ENCODE data around the gene FAM193B. TPM values are rescaled to one million over a fixed set of nuclear protein-coding genes. Genes with fewer than 3 reads are reported as not detected.
A peak's percentile ranks its signal among the peaks of the same experiment; 100 is the strongest.

Gene FAM193B
- total RNA-seq, 1 donor from 2014 or later, result 79.4 TPM

DNA sequence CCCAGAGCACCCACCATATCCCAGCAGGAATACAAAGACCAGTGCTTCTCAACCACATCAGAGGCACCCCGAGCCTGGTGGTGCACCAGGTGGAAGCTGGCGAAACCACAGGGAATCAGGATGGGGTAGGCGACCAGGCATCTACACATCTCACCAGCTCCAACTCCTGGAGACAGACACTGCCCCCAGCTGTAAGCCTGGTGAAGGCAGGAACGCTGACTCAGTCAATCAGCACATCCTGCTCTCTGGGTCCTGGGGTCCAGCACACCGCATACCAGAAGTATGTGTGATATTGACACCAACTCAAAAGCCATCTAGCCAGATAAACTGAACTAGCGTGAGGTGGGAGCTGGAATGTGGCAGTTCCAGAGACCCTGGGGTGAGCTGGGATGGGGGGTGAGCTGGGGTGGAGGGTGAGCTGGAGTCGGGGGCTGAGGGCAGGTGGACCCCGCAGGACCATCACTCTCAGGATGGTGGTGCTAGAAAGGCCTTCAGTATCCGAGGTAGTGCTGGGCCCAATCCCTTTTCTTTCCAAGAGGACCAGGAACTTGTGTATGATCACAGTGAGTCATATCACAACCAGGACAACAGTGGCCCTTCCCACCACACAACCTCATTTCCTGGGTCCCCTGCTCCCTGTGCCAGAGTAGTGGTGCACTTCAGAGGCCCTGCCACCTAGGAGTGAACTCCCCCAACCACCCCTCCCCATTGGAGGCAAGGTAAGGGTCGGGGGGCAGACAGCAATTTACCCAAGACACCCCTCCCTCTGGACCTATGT, 83.4 kb downstream of the FAM193B start:
- H3K36me3 Mint-ChIP-seq (ENCODE audit: low read depth), result peaks cover 3% of the 10 kb centered on the region
- H3K9me3 Mint-ChIP-seq, result no peaks in the 10 kb centered on the region
- H3K27me3 Mint-ChIP-seq (ENCODE audit: insufficient read depth), result peaks cover 16% of the 10 kb centered on the region
- DNase-seq (ENCODE audit: low spot score), result no peak
- H3K27ac Mint-ChIP-seq, result no peak overlapping the region
- H3K4me3 Mint-ChIP-seq, result peak overlapping the region; percentile 13
- peaks cover 24% of the 10 kb centered on the region for H3K4me1 Mint-ChIP-seq (ENCODE audit: low read depth)
- intact Hi-C loops (cut with micrococcal nuclease), result loop anchor here (1.0 kb wide), 1 partner anchor 26 kb away; the partner anchor contains the start of gene PDLIM7

Other genes with a start within 250 kb of the FAM193B start
- 9.6 and 11.8 TPM in 2 replicates for gene MXD3, start 242.7 kb downstream of the FAM193B start, total RNA-seq
- 108 and 118 TPM in 2 replicates for gene LMAN2, start 202.9 kb downstream of the FAM193B start, total RNA-seq
- 37.8 and 41.3 TPM in 2 replicates for gene RGS14, start 196.6 kb downstream of the FAM193B start, total RNA-seq
- 0.26 TPM in 1 of 2 replicates, not detected in the other for gene SLC34A1, start 170.1 kb downstream of the FAM193B start, total RNA-seq
- gene PFN3, start 153.9 kb downstream of the FAM193B start, total RNA-seq, result not detected in 2 replicates
- 1.3 and 2.2 TPM in 2 replicates for gene F12, start 145.0 kb downstream of the FAM193B start, total RNA-seq
- 122 and 132 TPM in 2 replicates for gene GRK6, start 127.9 kb downstream of the FAM193B start, total RNA-seq
- 10.3 and 11.2 TPM in 2 replicates for gene PRR7, start 107.7 kb downstream of the FAM193B start, total RNA-seq
- 13.1 and 14.4 TPM in 2 replicates for gene DBN1, start 80.9 kb downstream of the FAM193B start, total RNA-seq
- 49.2 and 49.9 TPM in 2 replicates for gene PDLIM7, start 57.0 kb downstream of the FAM193B start, total RNA-seq
- gene DOK3, start 44.7 kb downstream of the FAM193B start, total RNA-seq, result 3.7 and 5.0 TPM in 2 replicates
- gene DDX41, start 37.6 kb downstream of the FAM193B start, total RNA-seq, result 151 and 166 TPM in 2 replicates
- gene TMED9, start 37.6 kb upstream of the FAM193B start, total RNA-seq, result 174 and 175 TPM in 2 replicates
- gene B4GALT7, start 45.6 kb upstream of the FAM193B start, total RNA-seq, result 27.7 and 28.4 TPM in 2 replicates
- 6.3 and 6.5 TPM in 2 replicates for gene FAM153A, start 228.3 kb upstream of the FAM193B start, total RNA-seq

All from activated T-helper 1 cell treated with anti-CD3 and anti-CD28 coated beads, Interleukin-12 subunit alpha, Interleukin-12 subunit beta, Interleukin-2, Interleukin-4 antibody, amounts not matched to agents 30 ng/mL and 10 ng/mL and 1 ng/mL, durations not matched to agents 14 hours and 24 hours and 36 hours (primary cell).